HG02884 (cell line): ENCODE measurements around the gene TRIM47.

Experiments used
- ATAC-seq: cut with Tn5 transposase; IDR thresholded peaks from one replicate; pipeline ENCODE4 v1.9.1; 2021; ENCODE audit warnings: mild to moderate bottlenecking, moderate library complexity; ENCODE audit not compliant: unreplicated experiment

The TRIM47 gene

GRCh38 chr17:75909051-75909811, 30.9 kb upstream of the TRIM47 start:
- ATAC-seq = no peak

GRCh38 chr17:75908201-75908600, 29.8 kb upstream of the TRIM47 start:
- no peak for ATAC-seq

- no peak for ATAC-seq
Measured at GRCh38 chr17:75906143-75906884, 27.9 kb upstream of the TRIM47 start.

- peak; percentile 96 for ATAC-seq
Measured at GRCh38 chr17:75904749-75905521, 26.6 kb upstream of the TRIM47 start, which contains the start of gene MRPL38. TSS of gene MRPL38 (minus strand) at chr17:75904884. CDS start at chr17:75904875, 9 bp downstream.

- no peak for ATAC-seq
Measured at GRCh38 chr17:75902406-75902805, 24.0 kb upstream of the TRIM47 start.

- no peak for ATAC-seq
Measured at GRCh38 chr17:75901727-75902126, 23.3 kb upstream of the TRIM47 start.

- no peak for ATAC-seq
Measured at GRCh38 chr17:75900691-75901533, 22.5 kb upstream of the TRIM47 start.

GRCh38 chr17:75899767-75900468, 21.5 kb upstream of the TRIM47 start:
- ATAC-seq = no peak

GRCh38 chr17:75899353-75899752, 21.0 kb upstream of the TRIM47 start:
- ATAC-seq = no peak

GRCh38 chr17:75898791-75899190, 20.4 kb upstream of the TRIM47 start:
- ATAC-seq = no peak

- ATAC-seq = no peak
Measured at GRCh38 chr17:75898065-75898464, 19.7 kb upstream of the TRIM47 start.

- ATAC-seq = no peak
Measured at GRCh38 chr17:75897160-75898019, 19.0 kb upstream of the TRIM47 start.

GRCh38 chr17:75896415-75897159, 18.2 kb upstream of the TRIM47 start, which contains the start of gene TRIM65:
TSS of gene TRIM65 (minus strand) at chr17:75896951. CDS start at chr17:75896937, 14 bp downstream.
- ATAC-seq = peak; percentile 47

- ATAC-seq = no peak
Measured at GRCh38 chr17:75895370-75896155, 17.2 kb upstream of the TRIM47 start.

- no peak for ATAC-seq
Measured at GRCh38 chr17:75894049-75894733, 15.8 kb upstream of the TRIM47 start.

GRCh38 chr17:75893305-75894048, 15.1 kb upstream of the TRIM47 start:
- ATAC-seq = no peak
